NT2/D1 (cell line): ENCODE data around the gene ERMARD.

ENCODE experiments used
- DNase-seq: peaks from one replicate; pipeline ENCODE4 v3.0.0-alpha.2; 2011; ENCODE audit warnings: low read depth, low spot score
- H3K27me3 ChIP-seq: 2 replicates; pipeline ENCODE4 v1.6.0; 2011; ENCODE audit warnings: mild to moderate bottlenecking; ENCODE audit not compliant: insufficient read length, insufficient read depth
- H3K36me3 ChIP-seq: 2 replicates; pipeline ENCODE4 v1.6.1; 2011; ENCODE audit warnings: mild to moderate bottlenecking, low read length, mixed read lengths; ENCODE audit not compliant: insufficient read depth, insufficient read length
- H3K4me1 ChIP-seq: 2 replicates; pipeline ENCODE4 v1.5.1; 2011; ENCODE audit not compliant: insufficient read depth, insufficient read length
- H3K4me3 ChIP-seq: 2 replicates; pipeline ENCODE4 v1.5.1; 2011; ENCODE audit warnings: low read depth; ENCODE audit not compliant: insufficient read length
- H3K9ac ChIP-seq: 2 replicates; pipeline ENCODE4 v1.6.0; 2011; ENCODE audit warnings: low read depth; ENCODE audit not compliant: insufficient read length
- H3K9me3 ChIP-seq: 2 replicates; pipeline ENCODE4 v1.5.1; 2011; ENCODE audit warnings: mild to moderate bottlenecking, low read length; ENCODE audit not compliant: insufficient read depth
- SUZ12 ChIP-seq: IDR thresholded peaks from 2 replicates; pipeline ENCODE4 v1.6.1; 2011; ENCODE audit not compliant: insufficient read length, insufficient read depth; ENCODE audit errors: extremely low read depth
- YY1 ChIP-seq: IDR thresholded peaks from 2 replicates; pipeline ENCODE4 v1.6.1; 2011; ENCODE audit not compliant: insufficient read length, insufficient read depth
- ZNF274 ChIP-seq: IDR thresholded peaks from 2 replicates; pipeline ENCODE4 v1.6.1; 2011; ENCODE audit warnings: mild to moderate bottlenecking, low read depth, low read length

ERMARD gene

DNA sequence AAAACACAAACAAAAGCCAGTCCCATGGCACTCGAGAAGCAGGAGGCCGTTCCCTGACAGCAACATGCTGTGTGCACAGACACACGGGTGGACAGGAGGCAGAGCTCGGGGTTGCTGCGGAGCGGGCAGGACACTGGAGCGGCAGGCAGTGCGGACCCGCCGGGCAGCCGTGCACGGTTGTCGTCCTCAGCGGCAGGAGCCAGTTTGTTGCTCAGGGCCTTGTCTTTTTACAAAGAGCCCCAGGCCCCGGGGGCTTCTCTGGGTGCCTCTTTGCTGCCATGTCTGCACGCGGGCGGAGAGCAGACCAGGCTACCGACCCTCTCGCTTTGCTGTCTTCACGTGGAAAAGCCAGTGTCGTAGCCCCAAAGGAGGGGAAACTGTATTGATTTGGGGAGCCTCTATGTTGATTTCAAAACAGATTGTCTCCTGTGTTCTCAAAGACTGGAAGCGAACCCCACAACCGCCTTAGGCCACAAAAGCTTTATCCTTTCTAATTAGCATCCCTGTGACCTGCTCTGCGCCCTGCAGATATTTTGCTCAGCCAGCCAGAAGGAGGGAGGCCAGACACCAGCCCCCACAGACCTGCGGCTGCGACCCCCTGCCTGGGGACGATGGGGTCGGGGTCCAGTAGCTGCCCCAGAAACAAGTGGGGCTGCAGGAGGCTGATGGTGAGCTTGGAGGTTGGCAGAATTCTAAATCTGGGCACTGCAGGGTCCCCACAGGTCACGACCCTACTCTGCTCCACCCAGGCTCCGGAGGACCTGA is 50.2 kb downstream of the ERMARD start:
- peaks cover 3% of the 10 kb centered on the region for H3K4me1 ChIP-seq
- no peaks in the 10 kb centered on the region for H3K27me3 ChIP-seq
- peaks cover 17% of the 10 kb centered on the region; the same call in 1 of the 2 replicates for H3K9me3 ChIP-seq
- no peaks in the 10 kb centered on the region for H3K36me3 ChIP-seq
- H3K4me3 ChIP-seq = no peak overlapping the region
- H3K9ac ChIP-seq = no peak overlapping the region
- DNase-seq = no peak
- TF ChIP-seq SUZ12 = no peak
- TF ChIP-seq YY1 = no peak
- TF ChIP-seq ZNF274 = no peak

DNA sequence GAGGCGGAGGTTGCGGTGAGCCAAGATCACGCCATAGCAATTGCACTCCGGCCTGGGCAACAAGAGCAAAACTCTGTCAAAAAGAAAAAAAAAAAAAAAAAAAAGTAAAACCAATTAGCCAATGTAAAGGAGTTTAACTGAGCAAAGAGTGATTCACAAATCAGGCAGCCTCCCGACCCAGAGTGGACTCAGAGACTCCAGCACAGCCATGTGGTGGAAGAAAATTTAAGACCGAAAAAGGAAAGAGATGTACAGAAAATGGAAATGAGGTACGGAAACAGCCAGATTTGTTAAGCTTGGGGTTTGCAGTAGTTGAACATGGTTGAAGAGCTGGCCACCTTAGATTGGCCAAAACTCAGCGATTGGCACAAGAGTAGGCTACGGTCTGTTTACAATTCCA is 51.4 kb downstream of the ERMARD start:
- H3K36me3 ChIP-seq = no peaks in the 10 kb centered on the region
- peaks cover 17% of the 10 kb centered on the region; the same call in 1 of the 2 replicates for H3K9me3 ChIP-seq
- TF ChIP-seq YY1 (no peak), SUZ12 (no peak), ZNF274 (no peak)
- no peak overlapping the region for H3K4me3 ChIP-seq
- H3K9ac ChIP-seq = no peak overlapping the region
- H3K27me3 ChIP-seq = no peaks in the 10 kb centered on the region
- peaks cover 3% of the 10 kb centered on the region for H3K4me1 ChIP-seq
- DNase-seq = no peak

DNA sequence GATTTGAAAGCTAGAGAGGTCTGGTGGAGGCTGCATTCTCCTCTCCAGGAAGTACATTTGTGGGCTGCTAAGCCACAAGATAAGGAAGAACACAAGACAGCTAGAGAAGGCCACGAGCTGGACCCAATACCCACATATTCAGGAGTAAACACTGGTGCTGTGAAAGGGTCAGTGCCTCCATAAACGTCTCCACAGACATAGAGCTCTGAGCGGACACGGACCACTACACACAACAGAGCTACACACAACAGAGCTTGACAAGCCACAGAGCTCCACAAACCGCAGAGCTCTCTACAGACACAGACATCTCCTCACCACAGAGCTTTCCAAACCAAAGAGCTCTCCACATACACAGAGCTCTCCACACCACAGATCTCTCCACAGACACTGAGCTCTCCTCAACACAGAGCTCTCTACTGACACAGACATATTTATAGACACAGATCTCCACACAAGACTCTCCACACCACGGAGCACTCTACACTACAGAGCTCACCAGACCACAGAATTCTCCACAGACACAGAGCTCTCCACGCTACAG is 51.9 kb downstream of the ERMARD start:
- Histone ChIP-seq H3K4me3 (no peak overlapping the region), H3K4me1 (peaks cover 3% of the 10 kb centered on the region), H3K36me3 (no peaks in the 10 kb centered on the region), H3K27me3 (no peaks in the 10 kb centered on the region), H3K9ac (no peak overlapping the region), H3K9me3 (peaks cover 17% of the 10 kb centered on the region; the same call in 1 of the 2 replicates)
- TF ChIP-seq SUZ12 = no peak
- TF ChIP-seq YY1 = no peak
- TF ChIP-seq ZNF274 = no peak
- DNase-seq = no peak

DNA sequence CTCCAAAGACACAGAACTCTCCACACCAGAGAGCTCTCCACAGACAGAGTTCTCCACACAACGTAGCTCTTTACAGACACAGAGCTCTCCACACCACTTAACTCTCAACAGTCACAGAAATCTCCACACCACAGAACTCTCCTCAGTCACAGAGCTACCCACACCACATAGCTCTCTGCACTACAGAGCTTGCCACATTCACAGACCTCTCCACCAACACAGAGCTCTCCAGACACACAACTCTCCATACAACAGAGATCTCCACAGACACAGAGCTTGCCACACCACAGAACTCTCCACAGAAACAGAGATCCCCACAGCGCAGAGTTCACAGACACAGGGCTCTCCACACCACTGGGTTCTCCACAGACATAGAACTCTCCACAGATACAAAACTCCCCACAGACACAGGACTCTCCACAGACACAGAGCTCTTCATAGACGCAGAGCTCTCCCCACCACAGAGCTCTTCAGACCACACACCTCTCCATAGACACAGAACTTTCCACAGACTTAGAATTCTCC is 52.5 kb downstream of the ERMARD start:
- DNase-seq = no peak
- Histone ChIP-seq H3K9ac (no peak overlapping the region), H3K9me3 (peaks cover 17% of the 10 kb centered on the region; the same call in 1 of the 2 replicates), H3K36me3 (no peaks in the 10 kb centered on the region), H3K4me3 (no peak overlapping the region), H3K4me1 (peaks cover 3% of the 10 kb centered on the region), H3K27me3 (no peaks in the 10 kb centered on the region)
- TF ChIP-seq ZNF274 (no peak), YY1 (no peak), SUZ12 (no peak)

DNA sequence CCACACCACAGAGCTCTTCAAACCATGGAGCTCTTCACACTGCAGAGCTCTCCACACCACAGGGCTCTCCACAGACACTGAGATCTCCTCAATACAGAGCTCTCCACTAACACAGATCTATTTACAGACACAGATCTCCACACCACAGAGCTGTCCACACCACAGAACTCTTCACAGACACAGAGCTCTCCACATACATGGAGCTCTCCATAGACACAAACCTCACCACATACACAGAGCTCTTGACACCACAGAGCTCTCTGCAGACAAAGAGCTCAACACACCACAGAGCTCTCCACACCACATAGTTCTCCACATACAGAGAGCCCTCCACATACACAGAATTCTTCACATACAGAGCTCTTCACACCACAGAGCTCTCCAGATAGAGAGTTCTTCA is 53.0 kb downstream of the ERMARD start:
- no peak for TF ChIP-seq ZNF274
- DNase-seq = no peak
- H3K4me1 ChIP-seq = peaks cover 3% of the 10 kb centered on the region
- H3K36me3 ChIP-seq = no peaks in the 10 kb centered on the region
- H3K27me3 ChIP-seq = no peaks in the 10 kb centered on the region
- peaks cover 17% of the 10 kb centered on the region; the same call in 1 of the 2 replicates for H3K9me3 ChIP-seq
- no peak overlapping the region for H3K4me3 ChIP-seq
- H3K9ac ChIP-seq = no peak overlapping the region

DNA sequence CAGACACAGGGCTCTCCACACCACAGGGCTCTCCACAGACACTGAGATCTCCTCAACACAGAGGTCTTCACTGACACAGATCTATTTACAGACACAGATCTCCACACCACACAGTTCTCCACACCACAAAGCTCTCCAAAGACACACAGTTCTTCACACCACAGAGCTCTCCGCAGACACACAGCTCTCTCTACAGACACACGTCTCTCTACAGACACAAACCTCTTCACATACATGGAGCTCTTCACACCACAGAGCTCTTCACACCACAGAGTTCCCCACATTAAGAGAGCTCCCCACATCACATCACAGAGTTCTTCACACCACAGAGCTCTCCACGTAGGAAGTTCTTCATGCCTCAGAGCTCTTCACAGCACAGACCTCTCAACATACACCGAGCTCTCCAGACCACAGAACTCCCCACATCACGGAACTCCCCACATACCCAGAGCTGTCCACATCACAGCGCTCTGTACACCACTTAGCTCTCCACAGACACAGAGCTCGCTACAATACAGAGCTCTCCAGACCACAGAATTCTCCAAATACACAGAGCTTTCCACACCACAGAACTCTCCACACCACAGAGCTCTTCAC is 53.9 kb downstream of the ERMARD start:
- Histone ChIP-seq H3K4me3 (no peak overlapping the region), H3K4me1 (peaks cover 3% of the 10 kb centered on the region), H3K27me3 (no peaks in the 10 kb centered on the region), H3K9me3 (peaks cover 17% of the 10 kb centered on the region; the same call in 1 of the 2 replicates), H3K36me3 (no peaks in the 10 kb centered on the region), H3K9ac (no peak overlapping the region)
- DNase-seq = no peak
- TF ChIP-seq ZNF274 (no peak), YY1 (no peak), SUZ12 (no peak)

DNA sequence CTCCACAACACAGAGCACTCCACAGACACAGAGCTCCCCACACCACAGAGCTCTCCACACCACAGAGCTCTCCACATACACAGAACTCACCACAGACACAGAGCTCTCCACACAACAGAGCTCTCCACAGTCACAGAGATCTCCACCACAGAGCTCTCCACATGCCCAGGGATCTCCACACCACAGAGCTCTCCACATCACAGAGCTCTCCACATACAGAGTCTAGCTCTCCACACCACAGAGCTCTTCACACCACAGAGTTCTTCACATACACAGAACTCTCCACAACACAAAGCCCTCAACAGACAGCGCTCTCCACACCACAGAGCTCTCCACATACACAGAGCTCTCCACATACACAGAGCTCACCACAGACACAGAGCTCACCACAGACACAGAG is 55.3 kb downstream of the ERMARD start:
- H3K9me3 ChIP-seq = peaks cover 7% of the 10 kb centered on the region; the same call in 1 of the 2 replicates
- H3K36me3 ChIP-seq = no peaks in the 10 kb centered on the region
- H3K9ac ChIP-seq = no peak overlapping the region
- DNase-seq = no peak
- H3K4me1 ChIP-seq = no peaks in the 10 kb centered on the region
- TF ChIP-seq SUZ12 (no peak), ZNF274 (no peak), YY1 (no peak)
- no peaks in the 10 kb centered on the region for H3K27me3 ChIP-seq
- H3K4me3 ChIP-seq = no peak overlapping the region
